ENCODE measurements around the gene KCNQ5.

- TF ChIP-seq CTCF (IDR thresholded peaks at IDR 0.05) (no peak), POLR2A (IDR thresholded peaks at IDR 0.05) (no peak)
These were observed 149.1 kb downstream of the KCNQ5 start for GRCh38 chr6:72770959-72771358.
